NCI-H1048 (cell line): ENCODE measurements around the gene IFNL4.
"Not testable (repeated sequence)": the region's sequence is repeated elsewhere in the genome, so short reads cannot be mapped to it uniquely, and the experiment has no call there.

Source experiments
- DNase-seq: peaks from one replicate; lab custom pipeline; 2025; lab: John Stamatoyannopoulos, UW

Gene IFNL4

DNA sequence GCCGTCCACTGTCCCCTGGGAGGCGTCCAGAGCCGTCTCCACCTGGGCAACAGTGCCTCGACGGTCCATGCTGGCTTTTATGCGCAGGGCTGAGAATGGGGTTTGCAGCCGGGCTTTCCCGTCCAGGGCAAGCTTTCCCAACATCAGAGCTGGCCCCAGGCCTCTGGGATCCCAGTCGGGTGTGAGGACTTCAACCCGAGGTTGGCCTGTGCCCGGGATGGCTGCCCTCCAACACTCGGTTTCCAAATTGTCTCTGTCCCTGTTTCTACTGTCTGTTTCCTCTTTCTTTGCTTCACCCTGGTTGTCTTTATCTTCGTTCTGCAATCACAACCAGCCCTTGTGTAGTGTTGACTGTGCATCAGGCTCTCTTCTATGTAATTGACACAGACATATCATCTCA lies at the start of gene IFNL4:
Gene IFNL4 (minus strand): TSS at position 51 of the 400 bp plus-strand sequence.
- DNase-seq, result no peak

GRCh38 chr19:39297931-39298634 lies 49.4 kb upstream of the IFNL4 start:
- no peak for DNase-seq

GRCh38 chr19:39296906-39297305 lies 48.2 kb upstream of the IFNL4 start:
- DNase-seq, result no peak

DNA sequence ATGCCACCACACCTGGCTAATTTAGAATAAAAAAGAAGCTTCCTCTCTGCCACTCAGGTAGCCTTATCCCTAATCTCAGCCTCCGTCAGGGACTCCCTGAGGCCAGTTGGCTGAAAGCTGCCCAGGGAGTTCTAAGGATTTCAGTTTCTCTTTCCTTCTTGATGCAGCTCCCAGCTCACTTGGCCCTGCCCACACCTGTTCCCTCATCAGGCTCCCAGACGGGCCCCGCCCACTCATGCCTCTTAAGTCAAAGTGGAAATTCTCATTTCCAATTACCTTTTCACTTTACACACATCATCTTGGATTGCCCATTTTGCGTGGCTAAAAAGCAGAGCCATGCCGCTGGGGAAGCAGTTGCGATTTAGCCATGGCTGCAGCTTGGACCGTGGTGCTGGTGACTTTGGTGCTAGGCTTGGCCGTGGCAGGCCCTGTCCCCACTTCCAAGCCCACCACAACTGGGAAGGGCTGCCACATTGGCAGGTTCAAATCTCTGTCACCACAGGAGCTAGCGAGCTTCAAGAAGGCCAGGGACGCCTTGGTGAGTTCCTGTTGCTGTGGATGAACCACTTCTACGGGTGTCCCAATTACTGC lies 47.5 kb upstream of the IFNL4 start, which contains the start of gene IFNL1:
Gene IFNL1 (plus strand): TSS at position 353 of the 591 bp plus-strand sequence. CDS start 15 bp downstream, at position 368.
- DNase-seq, result no peak

GRCh38 chr19:39293394-39293793 lies 44.7 kb upstream of the IFNL4 start:
- DNase-seq, result no peak

- no peak for DNase-seq
These were observed 35.4 kb upstream of the IFNL4 start for GRCh38 chr19:39284032-39284431.

- no peak for DNase-seq
These were observed 33.4 kb upstream of the IFNL4 start for GRCh38 chr19:39282021-39282420.

- DNase-seq, result no peak
These were observed 28.9 kb upstream of the IFNL4 start for GRCh38 chr19:39277598-39277997.

DNA sequence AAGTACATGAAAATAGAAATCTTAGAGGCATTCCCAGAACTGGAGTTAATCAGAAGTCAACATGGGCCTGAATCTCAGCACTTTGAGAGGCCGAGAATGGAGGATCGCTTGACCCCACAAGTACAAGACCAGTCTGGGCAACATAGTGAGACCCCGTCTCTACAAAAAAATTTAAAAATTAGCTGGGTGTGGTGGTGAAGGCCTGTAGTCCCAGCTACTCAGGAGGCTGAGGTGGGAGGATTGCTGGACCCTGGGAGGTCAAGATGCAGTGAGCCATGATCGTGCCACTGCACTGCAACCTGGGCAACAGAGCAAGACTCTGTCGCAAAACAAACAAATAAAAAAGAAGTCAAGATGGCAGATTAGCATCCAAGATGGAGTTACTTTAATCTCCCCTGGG lies 28.1 kb upstream of the IFNL4 start:
- DNase-seq, result no peak

GRCh38 chr19:39275578-39275977 lies 26.9 kb upstream of the IFNL4 start:
- no peak for DNase-seq

DNA sequence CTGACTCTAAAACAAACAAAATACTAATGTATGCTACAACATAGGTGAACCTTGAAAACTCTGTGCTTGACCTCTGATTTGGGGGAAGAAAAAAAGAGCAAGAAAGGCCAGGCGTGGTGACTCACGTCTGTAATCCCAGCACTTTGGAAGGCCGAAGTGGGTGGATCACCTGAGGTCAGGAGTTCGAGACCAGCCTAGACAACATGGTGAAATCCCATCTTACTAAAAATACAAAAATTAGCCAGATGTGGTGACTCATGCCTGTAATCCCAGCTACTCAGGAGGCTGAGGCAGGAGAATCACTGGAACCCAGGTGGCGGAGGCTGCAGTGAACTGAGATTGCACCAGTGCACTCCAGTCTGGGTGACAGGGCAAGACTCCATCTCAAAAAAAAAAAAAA lies 25.2 kb upstream of the IFNL4 start:
- not testable (repeated sequence) for DNase-seq

DNA sequence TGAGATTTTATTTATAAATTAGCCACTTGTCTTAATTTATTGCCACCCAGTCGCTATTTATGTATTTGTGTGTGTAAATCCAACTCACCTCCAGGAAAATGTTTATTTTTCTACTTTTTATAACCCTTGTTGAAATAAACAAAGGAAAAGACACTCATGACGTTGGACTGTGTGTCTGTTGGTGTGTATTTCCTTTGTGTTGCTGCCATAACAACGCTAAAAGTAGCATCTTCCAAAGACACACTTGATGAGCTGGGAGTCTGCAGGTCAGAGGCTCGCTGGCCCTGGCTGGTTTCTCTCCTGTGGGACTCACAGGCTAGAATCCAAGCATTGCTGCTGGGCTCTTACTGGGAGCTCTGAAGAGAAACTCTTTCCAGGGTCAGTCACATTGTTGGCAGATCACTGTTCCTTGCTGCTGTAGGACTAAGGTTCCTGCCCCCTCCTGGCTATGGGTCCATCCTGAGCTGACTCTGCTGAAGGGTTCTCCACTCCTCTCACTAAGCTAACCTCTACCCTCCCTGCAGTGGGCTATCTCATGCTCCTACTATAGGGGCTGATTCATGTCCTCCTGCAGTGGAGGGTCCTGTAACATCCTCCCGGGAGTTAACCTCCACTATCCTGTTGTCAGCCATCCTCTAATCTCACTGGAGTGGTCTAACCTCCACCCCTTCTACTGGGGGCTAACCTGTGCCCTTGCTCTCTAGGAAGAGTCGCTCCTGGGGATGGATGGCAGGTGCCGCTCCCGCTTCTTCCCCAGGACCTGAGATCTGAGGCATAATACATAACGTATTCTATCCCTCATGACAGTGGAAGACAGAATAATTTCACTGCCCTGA lies 21.6 kb upstream of the IFNL4 start:
- no peak for DNase-seq

DNA sequence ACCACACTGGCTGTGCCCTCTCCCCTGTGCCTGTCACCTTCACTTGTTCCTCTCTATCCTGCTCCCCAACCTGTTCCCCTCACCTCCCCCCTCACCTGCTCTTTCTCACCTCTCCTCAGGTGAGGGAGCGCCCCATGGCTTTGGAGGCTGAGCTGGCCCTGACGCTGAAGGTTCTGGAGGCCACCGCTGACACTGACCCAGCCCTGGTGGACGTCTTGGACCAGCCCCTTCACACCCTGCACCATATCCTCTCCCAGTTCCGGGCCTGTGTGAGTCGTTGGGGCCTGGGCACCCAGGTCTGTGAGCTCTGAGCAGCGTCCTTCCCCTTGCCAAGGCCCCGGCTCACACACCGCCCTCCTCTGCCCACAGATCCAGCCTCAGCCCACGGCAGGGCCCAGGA lies 20.7 kb upstream of the IFNL4 start:
- not testable (repeated sequence) for DNase-seq

- DNase-seq, result not testable (repeated sequence)
These were observed 20.0 kb upstream of the IFNL4 start for GRCh38 chr19:39268531-39269223.

- DNase-seq, result not testable (repeated sequence)
These were observed 19.4 kb upstream of the IFNL4 start, which contains the start of gene IFNL2 for GRCh38 chr19:39268085-39268484. Gene IFNL2, plus strand, starts transcription at chr19:39268396. Its CDS starts 173 bp downstream, at chr19:39268569.

DNA sequence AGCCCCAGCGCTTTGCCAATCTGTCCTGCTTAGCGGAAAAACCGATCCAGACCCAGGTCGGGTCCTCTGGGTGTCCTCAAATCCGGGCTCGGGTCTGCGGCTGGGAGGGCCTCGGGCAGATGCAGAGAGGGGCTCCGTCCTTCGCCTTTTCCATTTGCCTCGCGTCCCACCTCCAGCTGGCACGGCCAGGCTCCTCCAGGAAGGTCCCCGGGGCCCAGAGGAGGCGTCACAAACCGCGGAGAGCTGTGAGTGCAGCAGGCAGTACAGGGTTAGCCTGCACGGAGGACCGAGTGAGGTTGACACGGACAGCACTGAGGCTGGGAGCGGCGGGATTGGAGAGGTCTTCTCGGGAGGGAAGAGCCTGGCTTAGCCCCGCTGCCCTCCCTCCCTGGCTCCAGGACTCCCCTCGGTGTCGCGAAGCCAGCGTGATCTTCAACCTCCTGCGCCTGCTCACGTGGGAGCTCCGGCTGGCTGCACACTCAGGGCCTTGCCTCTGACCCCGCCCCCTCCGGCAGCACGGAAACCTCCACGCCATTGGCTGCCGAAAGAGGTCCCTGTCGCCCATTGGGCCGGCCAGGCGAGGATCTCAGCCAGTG lies 16.8 kb upstream of the IFNL4 start:
- no peak for DNase-seq

DNA sequence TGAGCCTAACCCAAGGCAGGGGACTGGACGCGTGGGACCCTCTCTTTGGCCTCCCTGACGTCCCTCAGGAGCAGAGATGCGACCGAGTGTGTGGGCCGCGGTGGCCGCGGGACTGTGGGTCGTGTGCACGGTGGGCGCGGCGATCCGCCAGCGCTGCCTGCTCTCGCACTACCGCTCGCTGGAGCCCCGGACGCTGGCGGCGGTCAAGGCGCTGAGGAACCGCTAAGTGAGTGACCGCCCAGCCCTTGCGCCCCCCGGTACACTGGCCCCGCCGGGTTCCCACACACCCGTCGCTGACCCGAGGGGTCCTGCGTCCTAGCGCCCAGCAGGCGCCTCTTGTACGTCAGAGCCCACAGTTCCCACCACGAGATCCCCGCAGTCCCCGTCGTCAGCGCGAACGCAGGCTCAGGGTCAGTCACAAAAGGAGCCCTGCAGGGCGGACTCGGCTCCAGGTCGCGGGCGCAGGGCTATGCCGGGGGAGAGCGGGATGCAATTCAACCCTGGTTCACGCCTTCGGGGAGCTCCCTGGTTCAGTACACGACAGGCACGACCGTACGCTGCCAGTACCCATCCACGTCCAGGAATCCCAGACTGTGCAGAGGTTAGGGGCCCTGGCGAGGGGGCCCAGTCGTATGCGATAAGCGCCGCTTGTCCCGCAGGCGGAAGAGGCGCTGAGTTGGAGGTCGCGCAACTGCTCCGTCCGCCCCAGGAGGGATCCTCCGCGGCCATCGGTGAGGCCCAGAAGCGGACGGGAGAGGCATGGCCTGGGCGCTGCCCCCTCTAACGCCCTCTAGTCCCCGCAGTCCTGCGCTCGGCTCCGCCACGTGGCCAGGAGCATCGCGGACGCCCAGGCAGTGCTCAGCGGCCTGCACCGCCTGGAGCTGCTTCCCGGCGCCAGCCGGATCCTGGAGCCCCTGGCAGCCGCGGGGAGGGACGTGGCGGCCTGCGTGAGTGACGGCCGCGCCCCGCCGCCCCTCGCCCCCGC lies 15.9 kb upstream of the IFNL4 start:
- DNase-seq, result no peak

DNA sequence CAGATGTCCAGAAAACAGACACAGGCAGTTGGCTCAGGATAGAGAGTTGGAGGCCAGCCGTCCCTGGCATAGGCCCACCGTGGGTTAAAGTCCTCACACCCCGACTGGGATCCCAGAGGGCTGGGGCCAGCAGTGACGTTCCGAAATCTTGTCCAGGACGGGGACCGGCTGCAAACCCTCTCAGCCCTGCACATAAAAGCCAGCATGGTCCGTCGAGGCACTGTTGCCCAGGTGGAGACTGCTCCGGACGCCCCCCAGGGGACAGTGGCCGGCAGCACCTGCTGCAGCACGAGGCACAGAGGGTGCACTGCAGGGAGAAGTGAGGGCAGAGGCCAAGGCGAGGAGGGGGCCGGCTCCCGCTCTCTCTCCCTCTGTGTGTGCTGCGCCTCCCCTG lies 15.3 kb upstream of the IFNL4 start:
- no peak for DNase-seq

DNA sequence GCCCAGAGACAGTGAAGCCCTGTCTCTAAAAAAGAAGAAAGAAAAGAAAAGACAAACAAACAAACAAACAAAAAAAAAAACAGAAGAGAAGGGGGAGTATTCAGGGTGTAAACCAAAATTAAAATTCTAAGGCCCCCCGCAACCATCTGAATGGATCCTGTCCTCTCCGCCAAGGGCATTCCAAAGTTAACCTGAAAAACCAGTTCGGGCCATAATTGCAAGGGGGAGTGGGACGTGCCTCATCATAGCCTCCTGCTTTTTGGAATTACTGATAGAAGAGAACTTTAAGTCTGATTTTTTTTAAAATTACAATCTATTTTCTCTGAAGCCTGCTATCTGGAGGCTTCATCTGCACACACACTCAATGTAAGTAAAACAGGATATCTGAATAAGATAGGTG lies 13.8 kb upstream of the IFNL4 start:
- no peak for DNase-seq

DNA sequence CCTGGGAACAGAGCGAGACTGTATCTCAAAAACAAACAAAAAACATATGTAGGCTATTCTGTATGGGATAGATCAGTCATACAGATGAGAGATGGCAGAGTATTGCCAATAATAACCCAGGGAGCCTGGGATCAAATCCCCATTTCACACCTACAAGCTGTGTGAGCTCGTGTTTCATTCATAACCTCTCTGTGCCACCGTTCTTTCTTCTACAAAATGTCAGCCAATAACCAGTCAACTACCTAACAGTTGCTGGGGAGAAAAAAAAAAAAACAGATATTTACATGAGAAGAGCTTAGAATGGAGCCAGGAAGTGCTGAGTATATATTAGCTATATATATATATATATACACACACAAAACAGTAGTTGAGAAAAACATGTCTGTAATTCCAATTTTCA lies 13.0 kb upstream of the IFNL4 start:
- DNase-seq, result no peak

DNA sequence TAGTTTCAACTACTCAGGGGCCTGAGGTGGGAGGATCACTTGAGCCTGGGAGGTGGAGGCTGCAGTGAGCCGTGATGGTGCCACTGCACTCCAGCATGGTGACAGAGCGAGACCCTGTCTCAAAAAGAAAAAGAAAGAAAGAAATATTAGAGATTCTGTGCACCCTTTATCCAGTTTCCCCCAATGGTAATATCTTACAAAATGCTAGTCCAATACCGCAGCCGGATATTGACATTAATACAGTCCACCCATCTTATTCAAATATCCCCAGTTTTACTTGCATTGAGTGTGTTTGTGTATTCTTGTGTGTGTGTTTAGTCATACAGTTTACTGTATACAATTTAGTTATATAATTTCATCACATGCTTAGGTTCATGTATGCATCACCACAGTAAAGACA lies 8.6 kb upstream of the IFNL4 start:
- DNase-seq, result no peak
